Activated CD8-positive, alpha-beta memory T cell treated with anti-CD3 and anti-CD28 coated beads, Interleukin-2, amount 50 U/mL, for 4 hours (primary cell): ENCODE data around the gene ROR1.
"Not testable (repeated sequence)": the region's sequence is repeated elsewhere in the genome, so short reads cannot be mapped to it uniquely, and the experiment has no call there.

Experiments
- DNase-seq: peaks from one replicate; pipeline ENCODE4 v3.0.0-alpha.2; 2020

Gene ROR1

DNA sequence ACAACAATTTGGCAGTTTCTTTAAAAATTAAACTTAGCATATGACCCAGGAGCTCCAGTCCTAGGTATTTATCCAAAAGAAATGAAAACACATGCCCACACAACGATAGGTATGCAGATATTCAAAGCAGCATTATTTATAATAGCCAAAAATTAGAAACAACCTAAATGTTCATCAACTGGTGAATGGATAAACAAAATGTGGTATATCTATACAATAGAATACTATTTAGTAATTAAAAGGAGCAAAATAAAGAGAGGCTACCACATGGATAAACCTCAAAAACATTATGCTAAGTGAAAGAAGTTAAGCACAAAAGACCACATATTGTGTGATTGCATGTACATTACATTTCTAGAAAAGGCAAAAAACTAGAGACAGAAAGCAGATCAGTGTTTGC is 51.3 kb downstream of the ROR1 start:
- no peak for DNase-seq

DNA sequence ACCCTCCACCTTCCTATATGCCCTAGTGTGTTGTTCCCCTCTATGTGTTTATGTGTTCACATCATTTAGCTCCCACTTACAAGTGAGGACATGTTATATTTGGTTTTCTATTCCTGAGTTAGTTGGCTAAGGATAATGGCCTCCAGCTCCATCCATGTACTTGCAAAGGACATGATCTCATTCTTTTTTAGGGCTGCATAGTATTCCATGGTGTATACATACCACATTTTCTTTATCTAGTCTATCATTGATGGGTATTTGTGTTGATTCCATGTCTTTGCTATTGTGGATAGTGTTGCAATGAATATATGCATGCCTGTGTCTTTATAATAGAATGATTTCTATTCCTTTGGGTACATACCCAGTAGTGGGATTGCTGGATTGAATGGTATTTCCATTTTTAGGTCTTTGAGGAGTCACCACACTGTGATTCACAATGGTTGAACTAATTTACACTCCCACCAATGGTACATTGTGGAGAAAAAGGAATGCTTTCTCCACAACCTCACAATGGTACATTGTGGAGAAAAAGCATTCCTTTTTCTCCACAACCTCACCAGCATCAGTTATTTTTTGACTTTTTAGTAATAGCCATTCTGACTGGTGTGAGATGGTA is 52.5 kb downstream of the ROR1 start:
- DNase-seq: not testable (repeated sequence)

DNA sequence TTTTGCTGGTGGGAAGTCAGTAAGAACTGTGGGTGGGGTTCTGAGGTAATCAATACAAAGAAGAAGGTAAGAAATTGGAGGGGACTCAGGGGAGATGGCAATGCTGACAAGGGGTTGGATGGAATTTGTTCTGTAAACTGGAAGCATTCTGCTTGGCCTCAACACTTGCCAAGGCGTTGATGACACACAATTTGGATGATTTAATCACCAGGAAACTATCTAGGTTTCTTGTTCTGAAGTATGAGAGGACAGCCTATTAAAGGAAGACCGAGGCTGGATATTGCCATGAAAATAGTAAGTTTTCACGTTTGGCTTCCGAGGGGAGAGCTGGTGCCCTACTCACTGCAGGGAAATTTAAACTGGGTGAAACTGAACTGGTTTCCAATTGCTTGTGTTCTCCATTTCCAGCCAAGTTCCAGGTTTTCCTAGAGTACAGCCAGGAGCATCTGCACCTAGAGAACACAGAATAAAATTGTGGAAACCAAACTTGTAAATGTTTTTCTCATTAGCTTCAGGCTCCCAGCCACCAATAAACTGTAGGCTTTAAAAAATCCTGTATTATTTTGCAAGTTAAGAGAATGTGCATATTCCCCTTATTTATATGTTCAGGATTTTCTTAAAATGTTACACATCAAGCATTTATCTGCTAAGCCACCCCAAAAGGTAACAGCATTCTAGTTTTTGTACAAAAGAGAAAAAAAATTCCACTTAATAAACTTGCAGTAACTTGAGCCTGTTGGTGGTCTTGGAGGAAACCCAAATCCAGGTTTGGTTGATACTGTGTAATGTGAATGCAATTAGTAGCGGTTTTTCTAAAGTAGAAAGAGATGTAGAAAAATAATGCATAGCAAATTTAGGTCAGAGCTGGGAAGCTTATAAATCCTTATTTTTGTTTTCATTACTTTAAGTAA is 53.8 kb downstream of the ROR1 start:
- DNase-seq: no peak

DNA sequence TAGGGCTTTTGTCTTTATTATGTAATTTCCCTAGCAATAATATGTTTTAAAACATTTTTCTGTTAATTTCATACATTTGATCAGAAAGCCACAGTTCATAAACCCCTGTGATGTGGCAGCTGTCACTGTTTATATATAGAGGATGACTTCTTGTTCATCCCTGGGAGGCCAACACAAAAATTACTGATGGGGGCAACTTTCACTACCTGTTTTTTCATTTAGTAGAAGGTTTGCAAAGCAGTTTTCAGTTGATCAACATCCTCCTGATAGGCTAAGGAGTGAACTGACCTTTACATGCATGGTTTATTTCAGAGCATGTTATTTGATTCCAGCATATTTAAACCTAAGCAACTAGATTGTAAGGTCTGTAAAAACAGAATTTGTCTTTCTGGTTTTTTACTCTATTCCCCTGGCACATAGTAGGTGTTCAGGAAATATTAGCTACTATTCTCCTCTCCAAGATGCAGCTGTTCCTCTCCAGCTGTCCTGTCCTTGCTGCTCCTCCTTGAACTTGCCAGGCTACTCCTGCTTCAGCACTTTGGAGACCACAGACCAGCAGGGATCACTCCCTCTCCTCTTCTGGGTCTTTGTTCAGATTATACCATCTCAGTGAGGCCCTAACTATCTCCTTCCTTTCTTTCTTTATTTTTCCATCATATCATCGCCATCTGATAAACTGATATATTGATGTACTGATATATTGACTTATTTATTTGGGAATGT is 54.7 kb downstream of the ROR1 start:
- DNase-seq: no peak

DNA sequence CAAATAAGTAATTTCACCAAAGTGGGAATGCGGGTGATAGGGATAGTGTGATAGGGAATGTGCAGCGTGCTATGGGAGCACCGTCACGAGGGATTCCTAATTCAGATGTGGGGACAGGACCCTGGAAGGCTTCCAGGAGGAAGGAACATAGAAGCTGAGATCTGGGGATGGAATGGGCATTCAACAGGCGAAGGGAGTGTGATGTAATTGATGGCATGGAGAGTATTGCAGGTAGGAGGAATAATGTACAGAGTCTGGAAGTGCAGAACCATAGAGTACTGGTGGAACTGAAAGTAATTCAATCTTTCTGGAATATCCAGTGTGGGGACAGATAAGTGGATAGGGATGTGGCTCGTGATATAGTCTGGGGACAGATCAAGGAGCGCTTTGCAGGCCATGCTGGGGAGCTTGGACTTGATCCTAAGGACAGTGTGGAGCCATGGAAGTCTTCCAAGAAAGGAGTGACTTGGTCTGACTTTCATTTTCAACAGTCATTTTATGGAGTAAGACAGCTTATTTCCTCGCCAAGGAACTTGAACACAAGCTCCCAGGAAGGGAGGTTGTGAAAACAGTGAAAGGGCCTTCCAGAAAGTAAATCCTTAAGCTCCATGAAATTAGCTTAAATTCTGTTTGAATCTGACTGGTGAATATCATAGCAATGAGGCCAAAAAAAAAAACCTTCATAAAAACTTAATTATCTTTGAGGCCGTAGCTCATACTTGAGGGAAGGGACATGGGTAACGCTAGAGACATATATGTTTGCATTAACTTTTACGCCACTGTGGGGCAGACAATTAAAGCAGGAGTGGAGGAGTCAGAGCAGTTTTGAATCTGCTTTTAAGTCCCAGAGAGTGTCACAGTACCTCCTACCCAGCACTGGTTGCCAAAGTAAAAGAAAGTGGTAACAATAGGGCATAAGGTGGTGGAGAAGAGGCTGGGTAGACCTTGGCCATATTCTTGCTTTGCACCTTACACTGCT is 55.8 kb downstream of the ROR1 start:
- DNase-seq: no peak

DNA sequence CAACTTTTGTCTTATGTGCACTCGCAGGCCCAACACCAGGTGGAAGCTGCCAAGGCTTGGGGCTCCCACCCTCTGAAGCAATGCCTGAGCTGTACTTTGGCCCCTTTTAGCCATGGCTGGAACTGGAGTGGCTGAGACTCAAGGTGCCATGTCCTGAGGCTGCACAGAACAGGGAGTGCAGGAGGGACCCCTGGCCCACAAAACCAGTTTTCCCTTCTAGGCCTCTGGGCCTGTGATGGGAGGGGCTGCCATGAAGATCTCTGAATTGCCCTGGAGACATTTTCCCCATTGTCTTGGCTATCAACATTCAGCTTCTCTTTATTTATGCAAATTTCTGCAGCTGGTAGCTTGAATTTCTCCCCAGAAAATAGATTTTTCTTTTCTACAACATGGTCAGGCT is 57.6 kb downstream of the ROR1 start:
- DNase-seq: no peak

DNA sequence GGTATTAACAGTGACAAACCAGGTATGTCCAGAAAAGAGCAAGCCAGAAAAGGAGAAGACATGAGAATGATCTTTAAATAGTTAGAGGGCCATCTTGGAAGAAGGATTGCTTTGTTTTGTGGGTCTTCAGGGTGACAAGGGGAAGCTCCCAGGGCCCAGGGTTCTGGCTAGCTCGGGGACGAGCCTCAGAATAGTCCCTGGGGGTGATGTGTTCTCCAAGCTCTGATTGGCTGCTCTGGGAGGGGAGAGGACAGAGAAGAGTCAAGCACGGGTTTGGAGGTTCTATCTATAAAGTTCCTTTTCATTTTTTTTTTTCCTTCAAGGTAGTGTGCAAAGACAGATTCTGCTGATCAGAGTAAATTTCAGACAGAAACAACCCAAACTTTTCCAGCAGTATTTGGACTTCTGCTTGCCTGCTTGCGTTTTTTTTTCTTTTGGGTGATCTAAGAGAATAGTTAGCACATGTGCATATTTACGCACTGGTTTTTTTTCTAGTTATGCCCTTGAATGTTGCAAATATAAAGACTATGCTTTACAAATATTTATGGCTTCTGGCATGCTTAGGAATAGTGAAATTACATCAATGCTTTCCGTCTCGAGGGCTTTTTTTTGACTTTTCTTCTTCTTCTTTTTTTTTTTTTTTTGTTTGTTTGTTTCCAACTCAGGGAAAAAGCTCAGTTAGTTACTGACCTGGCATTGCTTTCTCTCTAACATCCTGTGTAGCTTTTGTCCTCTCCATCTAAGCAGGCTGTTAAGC is 59.7 kb downstream of the ROR1 start:
- DNase-seq: no peak

DNA sequence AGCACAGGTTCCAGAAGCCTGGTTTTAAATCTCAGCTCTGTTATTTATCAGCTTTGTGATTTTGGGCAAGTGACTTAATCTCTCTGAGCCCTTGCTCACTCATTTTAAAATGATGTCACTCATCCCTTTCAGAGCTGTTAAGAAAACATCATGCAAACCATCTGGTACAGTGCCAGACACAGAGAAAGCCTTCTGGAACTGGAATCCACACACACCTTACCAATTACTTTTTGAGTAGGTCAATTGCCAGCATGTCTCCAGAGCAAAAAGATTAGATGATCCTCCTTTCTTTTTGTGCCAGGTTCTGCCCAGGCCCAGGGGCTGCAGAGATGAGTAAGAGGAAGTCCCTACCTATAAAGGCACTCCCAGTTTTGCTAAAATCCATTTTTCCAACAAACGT is 61.3 kb downstream of the ROR1 start:
- no peak for DNase-seq

DNA sequence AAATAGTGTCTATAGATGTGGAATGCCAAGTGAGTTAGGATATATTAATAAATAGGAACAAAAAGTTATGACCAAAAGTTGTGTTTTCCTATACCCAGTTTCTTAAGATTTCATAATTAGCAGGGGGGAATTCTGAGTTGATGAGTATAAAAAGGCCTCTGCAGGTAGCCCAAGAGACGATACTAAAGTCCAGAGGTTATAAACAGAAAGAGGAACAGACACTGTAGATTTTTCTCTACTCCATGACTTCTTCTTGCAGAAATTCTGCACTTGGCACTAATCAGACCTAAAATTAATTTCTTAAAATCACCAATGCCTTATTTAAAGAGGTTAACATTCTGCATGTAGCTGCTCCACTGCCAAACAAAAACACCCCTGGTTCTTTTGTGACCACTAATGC is 62.6 kb downstream of the ROR1 start:
- DNase-seq: no peak

DNA sequence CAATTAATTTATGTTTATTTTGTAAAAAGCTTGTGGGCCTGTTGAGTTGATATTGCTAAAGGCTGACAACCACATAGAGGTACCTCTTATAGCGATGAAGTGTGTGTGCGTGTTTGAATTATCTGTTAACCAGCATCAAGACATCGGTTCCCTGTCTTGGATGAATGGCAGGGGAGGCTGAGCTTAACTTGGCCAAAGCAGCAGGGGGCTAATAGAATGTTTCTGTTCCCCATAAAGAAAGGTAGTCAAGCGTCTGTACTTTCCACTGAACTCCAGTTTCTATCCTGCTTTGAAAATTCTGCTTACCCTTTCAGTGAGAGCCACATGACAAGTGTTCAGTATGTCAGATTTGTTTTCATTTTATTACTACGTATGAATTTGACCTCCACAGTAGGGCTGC is 63.0 kb downstream of the ROR1 start:
- no peak for DNase-seq

DNA sequence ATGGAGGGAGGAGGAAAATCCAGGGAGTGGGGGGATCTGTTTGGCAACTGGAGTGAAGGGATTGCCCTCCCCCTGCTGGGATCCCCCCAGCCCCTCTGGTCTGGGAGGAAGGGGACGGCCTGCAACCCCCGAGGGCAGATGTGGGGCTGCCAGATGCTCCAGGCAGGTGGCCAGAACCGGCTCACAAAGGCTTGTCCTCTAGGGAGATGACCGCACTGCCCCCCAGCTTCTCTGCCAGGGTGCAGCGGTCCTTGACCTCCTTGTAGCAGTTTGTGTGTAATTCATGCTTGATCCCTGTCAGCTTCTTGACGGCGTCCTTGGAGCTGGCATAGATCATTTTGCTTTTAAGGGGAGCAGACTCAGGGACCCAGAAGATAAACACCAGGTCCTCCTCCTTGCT is 69.2 kb downstream of the ROR1 start:
- no peak for DNase-seq

DNA sequence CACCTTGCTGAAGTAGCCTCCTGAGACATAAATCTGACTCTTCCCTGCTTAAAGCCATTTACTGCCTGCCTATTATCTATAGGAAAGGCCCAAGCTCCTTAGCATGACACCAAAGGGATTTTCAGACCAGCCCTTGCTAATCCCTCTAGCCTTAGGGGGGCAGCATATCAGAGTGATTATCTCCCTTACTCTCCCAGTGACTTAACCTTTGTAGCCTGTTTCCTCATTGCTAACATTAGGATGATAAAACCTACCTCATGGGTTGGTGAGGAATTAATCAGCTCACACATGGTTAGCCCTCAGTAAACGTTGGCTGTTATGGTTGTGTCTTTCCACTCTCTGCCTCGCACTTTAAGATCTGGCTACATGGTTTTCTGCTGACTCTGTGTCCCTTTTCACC is 70.1 kb downstream of the ROR1 start:
- no peak for DNase-seq

DNA sequence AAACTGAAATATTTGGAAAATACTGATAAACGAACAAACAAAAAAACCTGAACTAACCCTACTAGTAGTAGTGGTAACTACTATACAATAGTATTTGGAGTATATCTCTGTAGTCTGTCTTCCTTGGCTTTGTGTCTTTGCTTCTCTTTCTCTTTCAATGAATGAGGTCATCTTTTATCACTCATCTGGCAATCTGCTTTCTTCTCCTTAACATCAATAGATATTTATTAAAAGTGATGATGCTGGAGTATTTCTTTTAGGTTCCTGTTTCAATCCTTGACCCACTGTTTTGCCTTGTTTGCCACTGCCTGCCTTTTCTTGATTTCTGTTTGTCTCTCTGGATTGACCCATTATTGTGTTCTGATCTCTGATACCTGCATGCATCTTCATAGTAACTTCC is 71.5 kb downstream of the ROR1 start:
- no peak for DNase-seq

DNA sequence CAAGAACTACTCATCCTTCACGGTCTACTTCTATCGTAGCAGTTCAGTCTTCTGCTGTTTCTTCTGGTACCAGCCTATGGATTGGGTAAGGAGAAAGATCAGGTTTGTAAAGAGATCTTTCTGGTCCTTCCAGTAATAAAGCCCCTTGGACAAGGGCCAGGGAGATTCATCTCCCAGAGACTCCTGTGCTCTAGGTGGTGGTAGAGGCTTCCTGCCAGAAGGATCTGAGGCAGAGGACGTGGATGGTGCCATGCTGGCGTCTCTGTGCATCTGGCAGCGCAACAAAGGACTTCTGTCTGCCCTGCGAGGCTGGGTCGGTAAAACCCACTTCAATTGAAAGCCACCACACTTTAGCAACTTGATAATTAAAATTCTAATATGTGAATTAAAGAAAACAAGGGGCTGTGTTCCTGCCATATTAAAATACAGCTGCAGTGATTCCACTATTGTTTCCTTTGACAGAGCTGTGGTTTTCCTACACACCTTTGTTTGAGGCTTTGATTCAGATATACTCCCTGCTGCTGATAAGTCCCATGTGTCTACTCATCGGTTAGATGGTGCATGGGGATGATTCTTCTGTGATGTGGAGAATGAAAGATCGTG is 73.6 kb downstream of the ROR1 start:
- no peak for DNase-seq

DNA sequence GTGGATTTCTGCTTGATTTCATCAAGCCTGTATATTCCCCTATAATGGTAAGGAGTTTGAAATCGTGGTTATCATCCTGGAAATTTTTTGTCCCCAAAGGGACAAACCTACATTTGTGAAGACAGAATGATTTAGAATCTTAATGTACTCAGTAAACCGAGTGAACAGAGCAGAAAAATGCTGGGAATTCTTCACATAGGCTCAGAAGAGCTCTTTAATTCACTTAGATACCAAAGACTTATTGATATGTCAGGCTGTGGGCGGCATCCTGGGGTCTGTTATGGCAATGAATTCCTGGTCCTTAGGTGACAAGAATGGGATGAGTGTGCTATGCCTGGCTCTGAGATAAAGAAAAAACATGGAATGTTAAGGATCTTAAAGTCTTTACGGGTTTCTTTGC is 74.9 kb downstream of the ROR1 start:
- DNase-seq: no peak

DNA sequence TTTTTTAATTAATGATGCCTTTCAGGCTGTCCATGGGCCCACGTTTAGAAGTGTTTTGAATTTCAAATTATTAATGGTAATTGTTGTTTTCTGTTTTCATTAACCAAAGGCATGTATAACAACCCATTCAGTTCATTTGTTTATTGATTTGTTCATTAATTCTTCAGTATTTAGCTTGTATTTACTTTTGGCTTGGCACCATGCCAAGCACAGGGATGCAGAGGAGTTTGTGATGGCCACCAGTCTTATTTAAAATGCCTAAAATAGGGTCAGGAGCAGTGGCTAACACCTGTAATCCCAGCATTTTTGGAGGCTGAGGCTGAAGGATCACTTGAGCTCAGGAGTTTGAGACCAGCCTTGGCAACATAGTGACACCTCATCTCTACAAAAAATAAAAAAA is 75.3 kb downstream of the ROR1 start:
- DNase-seq: no peak

DNA sequence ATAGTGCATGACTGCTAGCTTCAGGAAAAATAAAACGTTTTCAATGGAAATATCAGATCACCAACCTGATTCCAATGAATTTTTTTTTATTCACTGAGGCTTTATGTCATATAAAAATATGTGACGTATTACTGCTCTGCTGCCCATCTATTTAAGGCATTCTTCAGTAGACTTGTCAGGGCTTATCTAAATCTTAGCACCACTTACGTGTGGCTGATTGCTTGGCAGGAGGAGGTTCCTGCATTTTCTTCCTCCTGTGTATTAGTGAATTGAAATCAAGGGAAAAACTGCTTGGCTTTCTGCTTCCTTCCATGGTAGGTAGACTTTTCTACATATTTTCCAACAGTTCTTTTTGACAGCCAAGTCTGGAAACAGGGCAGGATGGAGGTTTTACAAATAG is 80.3 kb downstream of the ROR1 start:
- DNase-seq: no peak

DNA sequence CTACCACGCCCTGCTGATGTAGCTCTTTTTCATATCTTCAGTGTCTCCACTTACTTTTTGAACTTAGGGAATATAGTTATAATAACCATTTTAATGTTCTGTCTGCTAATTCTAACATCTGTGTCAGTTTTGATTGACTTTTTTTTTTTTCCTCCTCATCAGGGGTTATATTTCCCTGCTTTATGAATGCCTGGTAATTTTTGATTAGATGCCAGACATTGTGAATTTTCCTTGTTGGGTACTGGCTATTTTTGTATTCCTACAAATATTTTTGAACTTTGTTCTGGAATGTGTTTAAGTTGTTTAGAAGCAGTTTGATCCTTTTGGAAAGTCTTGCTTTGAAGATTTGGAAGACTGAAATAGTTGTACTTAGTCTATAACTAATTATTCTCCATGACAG is 82.1 kb downstream of the ROR1 start:
- DNase-seq: no peak

DNA sequence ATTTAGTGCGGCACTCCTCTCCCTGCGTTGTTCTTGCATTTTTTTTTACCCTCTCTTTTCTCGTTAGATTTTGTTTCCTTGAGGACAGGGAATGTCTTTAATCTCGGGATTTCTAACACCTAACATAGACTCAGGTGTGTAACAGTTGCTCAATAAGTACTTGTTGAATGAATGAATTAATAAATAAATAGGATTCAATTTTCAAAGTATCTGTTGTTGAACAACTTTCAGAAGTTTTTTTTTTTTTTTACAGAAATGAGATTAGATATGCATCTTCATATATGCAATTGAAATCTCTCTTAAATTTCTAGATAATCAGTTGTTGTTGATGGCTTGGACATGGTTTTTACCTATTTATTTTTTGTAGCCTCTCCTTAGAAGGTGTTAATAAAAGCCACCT is 83.1 kb downstream of the ROR1 start:
- no peak for DNase-seq

DNA sequence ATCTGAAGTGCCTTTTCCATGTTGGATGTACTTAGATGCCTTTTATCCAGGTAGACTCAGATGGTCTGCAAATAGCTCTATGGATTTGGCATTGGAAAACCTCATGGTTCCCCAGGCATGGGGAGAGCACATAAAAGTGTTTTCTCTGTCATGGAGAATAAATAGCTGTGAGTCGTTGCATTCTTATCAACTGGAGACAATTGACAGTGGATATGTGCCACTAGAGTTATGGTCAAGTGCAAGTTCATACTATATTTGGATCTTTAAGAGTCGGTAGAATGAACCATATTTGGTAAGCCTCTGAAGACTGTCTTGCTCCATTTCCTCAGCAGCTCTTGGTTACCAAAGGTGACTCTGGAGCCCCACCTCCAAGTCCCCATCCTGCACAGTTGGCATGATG is 83.7 kb downstream of the ROR1 start:
- DNase-seq: no peak

DNA sequence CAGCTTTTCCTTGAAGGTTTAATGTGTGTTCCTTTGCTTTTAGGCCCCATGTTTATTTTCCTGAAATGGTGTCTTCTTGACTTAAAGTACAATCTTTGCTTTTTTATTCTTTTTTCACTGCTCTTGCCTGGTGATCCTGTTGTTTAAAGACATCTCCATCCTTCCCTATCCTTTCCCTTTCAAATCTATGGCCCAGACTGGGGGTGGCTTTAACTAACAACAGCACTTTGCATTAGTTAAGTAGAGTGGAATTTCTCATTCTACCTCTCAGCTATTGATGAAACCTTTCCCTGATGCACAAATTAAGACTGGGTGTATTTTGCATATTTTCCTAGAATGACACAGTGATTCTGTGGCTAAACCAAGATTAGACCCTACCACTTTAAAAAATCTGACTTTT is 84.3 kb downstream of the ROR1 start:
- DNase-seq: no peak
